Keratinocyte (primary cell): ENCODE results near the gene ZNF598. TPM values are rescaled to one million over a fixed set of nuclear protein-coding genes. Genes with fewer than 3 reads are reported as not detected.

Experiments used
- DNase-seq: peaks from one replicate; pipeline ENCODE4 v3.0.0-alpha.2; 2011; ENCODE audit warnings: low read depth, missing footprints, low spot score
- FAIRE-seq: peaks from 2 replicates; lab custom pipeline; 2011; peaks lifted over from hg19 to GRCh38; lab: Jason Lieb, UNC
- H2AFZ ChIP-seq: 2 replicates; pipeline ENCODE4 v1.6.0; 2012; ENCODE audit warnings: low read length, control low read depth, inconsistent platforms; ENCODE audit not compliant: control insufficient read depth
- H3K27ac ChIP-seq: 2 replicates; pipeline ENCODE4 v1.5.1; 2011; ENCODE audit warnings: low read length; ENCODE audit not compliant: control insufficient read depth, insufficient read depth
- H3K27me3 ChIP-seq: 3 replicates; pipeline ENCODE4 v1.6.0; 2011; ENCODE audit warnings: low read length; ENCODE audit not compliant: control insufficient read depth, insufficient read depth; ENCODE audit errors: extremely low read depth
- H3K36me3 ChIP-seq, 2 experiments: 2 replicates in 1 of 2; 3 replicates in 1 of 2; pipeline ENCODE4 v1.5.1; 2011; ENCODE audit warnings: low read length in 2 of 2, mild to moderate bottlenecking in 1 of 2; ENCODE audit not compliant: control insufficient read depth in 2 of 2, insufficient read depth in 2 of 2; ENCODE audit errors: extremely low read depth in 1 of 2
- H3K4me1 ChIP-seq: 3 replicates; pipeline ENCODE4 v1.5.1; 2011; ENCODE audit warnings: low read length; ENCODE audit not compliant: control insufficient read depth, insufficient read depth; ENCODE audit errors: extremely low read depth
- H3K4me2 ChIP-seq: 3 replicates; pipeline ENCODE4 v1.6.0; 2011; ENCODE audit warnings: low read depth, low read length; ENCODE audit not compliant: control insufficient read depth, insufficient read depth; ENCODE audit errors: extremely low read depth
- H3K4me3 ChIP-seq, 3 experiments: fragments of 200-600 bp in 1 of 3; sonication (generic) in 1 of 3; 2 replicates in 2 of 3; 3 replicates in 1 of 3; pipeline ENCODE4 v1.5.1; 2011 to 2016; ENCODE audit warnings: low read length in 3 of 3, mild to moderate bottlenecking in 3 of 3, control low read depth in 2 of 3, inconsistent platforms in 1 of 3, low read depth in 1 of 3, mixed read lengths in 1 of 3, mixed run types in 1 of 3, moderate library complexity in 1 of 3; ENCODE audit not compliant: control insufficient read depth in 2 of 3, insufficient read depth in 2 of 3; ENCODE audit errors: extremely low read depth in 1 of 3
- H3K79me2 ChIP-seq: 2 replicates; pipeline ENCODE4 v1.6.0; 2012; ENCODE audit warnings: low read length; ENCODE audit not compliant: control insufficient read depth, insufficient read depth
- H3K9ac ChIP-seq: 3 replicates; pipeline ENCODE4 v1.6.0; 2011; ENCODE audit warnings: low read length; ENCODE audit not compliant: control insufficient read depth, insufficient read depth; ENCODE audit errors: extremely low read depth
- H3K9me1 ChIP-seq: 3 replicates; pipeline ENCODE4 v1.6.0; 2011; ENCODE audit warnings: low read length; ENCODE audit not compliant: control insufficient read depth, insufficient read depth; ENCODE audit errors: extremely low read depth
- H3K9me3 ChIP-seq: 2 replicates; pipeline ENCODE4 v1.5.1; 2012; ENCODE audit warnings: low read depth, low read length; ENCODE audit not compliant: control insufficient read depth
- H4K20me1 ChIP-seq: 3 replicates; pipeline ENCODE4 v1.6.0; 2011; ENCODE audit warnings: low read length; ENCODE audit not compliant: control insufficient read depth, insufficient read depth; ENCODE audit errors: extremely low read depth
- EZH2 ChIP-seq: IDR thresholded peaks from one replicate; pipeline ENCODE4 v1.6.1; 2012; ENCODE audit warnings: inconsistent platforms, mild to moderate bottlenecking, low read length, moderate library complexity
- dilution Hi-C: fragments of 300-500 bp; cut with MboI; formaldehyde crosslinking; loops from one replicate; pipeline ENCODE4 v1.7.0; 2020; ENCODE audit warnings: low sequenced_read_pairs; ENCODE audit not compliant: extremely low pct_ligation_motif_present
- polyA plus RNA-seq, 5 experiments: library from polyadenylated mRNA; depleted of rRNA in 3 of 5; stranded (reverse) in 3 of 5; stranded (forward) in 1 of 5; unstranded in 1 of 5; fragments of >200 nt; gene quantifications; 1 replicate in 1 of 5; 2 replicates in 3 of 5; 3 replicates in 1 of 5; pipeline versions ENCODE4 v1.2.1 to v1.2.3, GENCODE V29; 2011 to 2012; ENCODE audit warnings: missing spikeins in 2 of 5, low read depth in 1 of 5, low replicate concordance in 1 of 5
- TF ChIP-seq, protein P1 (sequence below), 3 experiments: IDR thresholded peaks in 1 of 3; conservative IDR thresholded peaks in 1 of 3; optimal IDR thresholded peaks in 1 of 3; 2 replicates in 2 of 3; 3 replicates in 1 of 3; pipeline versions ENCODE3 to v1.5.1; 2011; ENCODE audit warnings: low read length in 3 of 3, mild to moderate bottlenecking in 3 of 3, moderate library complexity in 2 of 3, control low read depth in 1 of 3, inconsistent platforms in 1 of 3; ENCODE audit not compliant: insufficient read depth in 2 of 3; ENCODE audit errors: extremely low read depth in 1 of 3

The ZNF598 gene
- polyA plus RNA-seq, 1 donor (not counting 4 experiments of a cell fraction or from before 2014, with no cell fraction given) = 18.0 TPM

DNA sequence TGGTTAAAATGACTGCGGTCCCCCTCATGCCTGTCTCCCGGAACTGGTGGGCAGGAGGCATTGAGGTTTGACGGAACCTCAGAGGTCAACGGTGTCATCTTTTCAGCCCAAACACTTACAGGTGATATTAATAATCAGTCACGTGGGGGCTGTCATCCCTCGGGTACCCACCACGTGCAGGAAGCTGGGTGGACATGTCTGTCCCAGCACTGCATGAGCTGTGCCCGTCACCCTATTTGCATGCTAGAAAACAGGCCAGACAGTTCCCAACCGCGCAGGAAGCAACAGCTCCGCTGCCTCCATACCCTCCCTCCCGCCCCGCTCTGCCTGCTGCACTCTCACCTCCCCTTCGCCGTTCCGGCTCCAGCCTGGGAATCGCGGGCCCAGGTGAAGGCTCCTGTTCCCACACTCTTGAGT lies 18.5 kb downstream of the ZNF598 start:
- Histone ChIP-seq H3K27me3 (peaks cover 30% of the 10 kb centered on the region), H3K9me3 (no peaks in the 10 kb centered on the region), H3K27ac (no peak overlapping the region), H3K9me1 (no peaks in the 10 kb centered on the region), H3K4me1 (peaks cover 25% of the 10 kb centered on the region), H4K20me1 (no peaks in the 10 kb centered on the region), H2AFZ (no peak overlapping the region), H3K4me3 (no peak overlapping the region), H3K4me2 (peak overlapping the region; percentile 70), H3K36me3 (peaks cover 5 to 6% of the 10 kb centered on the region in 2 experiments), H3K79me2 (no peaks in the 10 kb centered on the region), H3K9ac (no peak overlapping the region)
- TF ChIP-seq, protein P1, sequence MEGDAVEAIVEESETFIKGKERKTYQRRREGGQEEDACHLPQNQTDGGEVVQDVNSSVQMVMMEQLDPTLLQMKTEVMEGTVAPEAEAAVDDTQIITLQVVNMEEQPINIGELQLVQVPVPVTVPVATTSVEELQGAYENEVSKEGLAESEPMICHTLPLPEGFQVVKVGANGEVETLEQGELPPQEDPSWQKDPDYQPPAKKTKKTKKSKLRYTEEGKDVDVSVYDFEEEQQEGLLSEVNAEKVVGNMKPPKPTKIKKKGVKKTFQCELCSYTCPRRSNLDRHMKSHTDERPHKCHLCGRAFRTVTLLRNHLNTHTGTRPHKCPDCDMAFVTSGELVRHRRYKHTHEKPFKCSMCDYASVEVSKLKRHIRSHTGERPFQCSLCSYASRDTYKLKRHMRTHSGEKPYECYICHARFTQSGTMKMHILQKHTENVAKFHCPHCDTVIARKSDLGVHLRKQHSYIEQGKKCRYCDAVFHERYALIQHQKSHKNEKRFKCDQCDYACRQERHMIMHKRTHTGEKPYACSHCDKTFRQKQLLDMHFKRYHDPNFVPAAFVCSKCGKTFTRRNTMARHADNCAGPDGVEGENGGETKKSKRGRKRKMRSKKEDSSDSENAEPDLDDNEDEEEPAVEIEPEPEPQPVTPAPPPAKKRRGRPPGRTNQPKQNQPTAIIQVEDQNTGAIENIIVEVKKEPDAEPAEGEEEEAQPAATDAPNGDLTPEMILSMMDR (optimal IDR thresholded peaks at IDR 0.05 in 1 of 3, IDR thresholded peaks at IDR 0.05 in 1 of 3, conservative IDR thresholded peaks at IDR 0.05 in 1 of 3; ENCODE audit: extremely low read depth in 1 of 3, insufficient read depth in 2 of 3, low read length in 3 of 3) = no peak
- TF ChIP-seq EZH2 = no peak
- dilution Hi-C loops = no loop called here
- FAIRE-seq = no peak
- no peak for DNase-seq

DNA sequence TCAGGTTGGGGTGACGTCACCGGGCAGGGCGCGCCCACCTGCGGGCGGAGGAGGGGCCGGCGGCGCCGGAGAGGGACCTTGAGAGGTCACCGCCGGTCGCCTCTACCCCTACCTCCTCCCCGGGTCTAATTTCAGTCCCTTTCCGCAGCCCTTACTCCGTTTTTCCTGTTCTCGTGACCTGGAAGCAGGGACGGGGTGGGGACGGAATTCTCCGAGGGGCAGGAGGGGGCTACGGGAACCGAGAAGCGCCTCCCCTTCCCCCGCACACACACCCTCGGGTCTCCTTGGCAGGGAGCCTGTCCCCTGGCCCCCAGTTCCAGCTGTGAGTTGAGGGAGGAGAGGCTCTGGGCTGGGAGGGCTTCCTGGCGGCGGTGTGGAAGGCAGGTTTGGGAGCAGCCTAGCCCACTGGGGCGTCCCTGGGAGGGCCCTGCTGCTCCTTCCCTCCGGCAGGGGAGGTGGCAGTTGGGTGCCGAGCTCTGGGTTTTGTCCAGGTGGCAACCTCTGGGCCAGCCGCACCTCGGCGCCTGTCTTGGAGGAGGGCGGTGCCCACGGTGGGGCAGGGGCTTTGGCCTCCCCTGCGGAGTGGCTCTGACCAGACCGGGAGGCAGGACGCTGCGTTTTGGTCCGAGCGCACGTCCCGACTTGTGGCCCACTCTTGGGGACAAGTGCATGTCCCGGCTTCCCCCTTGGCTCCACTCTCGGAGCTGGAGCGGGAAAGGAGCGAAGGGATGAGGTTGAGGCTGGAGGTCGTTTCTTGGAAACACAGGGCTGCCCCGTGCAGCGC lies 19.1 kb downstream of the ZNF598 start:
- peak overlapping the region in 2 of 3 experiments; percentile 20 to 53 for H3K4me3 ChIP-seq
- peak overlapping the region; percentile 66 for H3K4me2 ChIP-seq
- no peaks in the 10 kb centered on the region for H3K79me2 ChIP-seq
- H3K9ac ChIP-seq = peak overlapping the region; percentile 28
- no peak overlapping the region for H3K27ac ChIP-seq
- H3K9me3 ChIP-seq = no peaks in the 10 kb centered on the region
- no peaks in the 10 kb centered on the region for H4K20me1 ChIP-seq
- H2AFZ ChIP-seq = no peak overlapping the region
- no peak for DNase-seq
- peaks cover 30% of the 10 kb centered on the region for H3K27me3 ChIP-seq
- no peak for FAIRE-seq
- TF ChIP-seq, protein P1 (optimal IDR thresholded peaks at IDR 0.05 in 1 of 3, IDR thresholded peaks at IDR 0.05 in 1 of 3, conservative IDR thresholded peaks at IDR 0.05 in 1 of 3; ENCODE audit: extremely low read depth in 1 of 3, insufficient read depth in 2 of 3, low read length in 3 of 3) = no peak
- TF ChIP-seq EZH2 = peak; percentile 93
- H3K36me3 ChIP-seq = peaks cover 7 to 11% of the 10 kb centered on the region in 2 experiments
- dilution Hi-C loops = no loop called here
- peaks cover 28% of the 10 kb centered on the region for H3K4me1 ChIP-seq
- no peaks in the 10 kb centered on the region for H3K9me1 ChIP-seq
